Testis (tissue), 2 donors: ENCODE results near the gene LCLAT1.

Source experiments
- POLR2A ChIP-seq: fragments of 450-650 bp; IDR thresholded peaks from one replicate; pipeline ENCODE4 v1.6.1; 2017; ENCODE audit warnings: antibody characterized with exemption, mild to moderate bottlenecking, moderate library complexity
- TF ChIP-seq, protein P1 (sequence below), 3 experiments: fragments of 450-650 bp in 2 of 3; fragments of 200-600 bp in 1 of 3; sonication (generic) in 1 of 3; IDR thresholded peaks; one replicate each; pipeline ENCODE4 v1.5.1; 2016 to 2019; ENCODE audit warnings: antibody characterized with exemption in 3 of 3, mild to moderate bottlenecking in 2 of 3, moderate library complexity in 1 of 3

- TF ChIP-seq, protein P1, sequence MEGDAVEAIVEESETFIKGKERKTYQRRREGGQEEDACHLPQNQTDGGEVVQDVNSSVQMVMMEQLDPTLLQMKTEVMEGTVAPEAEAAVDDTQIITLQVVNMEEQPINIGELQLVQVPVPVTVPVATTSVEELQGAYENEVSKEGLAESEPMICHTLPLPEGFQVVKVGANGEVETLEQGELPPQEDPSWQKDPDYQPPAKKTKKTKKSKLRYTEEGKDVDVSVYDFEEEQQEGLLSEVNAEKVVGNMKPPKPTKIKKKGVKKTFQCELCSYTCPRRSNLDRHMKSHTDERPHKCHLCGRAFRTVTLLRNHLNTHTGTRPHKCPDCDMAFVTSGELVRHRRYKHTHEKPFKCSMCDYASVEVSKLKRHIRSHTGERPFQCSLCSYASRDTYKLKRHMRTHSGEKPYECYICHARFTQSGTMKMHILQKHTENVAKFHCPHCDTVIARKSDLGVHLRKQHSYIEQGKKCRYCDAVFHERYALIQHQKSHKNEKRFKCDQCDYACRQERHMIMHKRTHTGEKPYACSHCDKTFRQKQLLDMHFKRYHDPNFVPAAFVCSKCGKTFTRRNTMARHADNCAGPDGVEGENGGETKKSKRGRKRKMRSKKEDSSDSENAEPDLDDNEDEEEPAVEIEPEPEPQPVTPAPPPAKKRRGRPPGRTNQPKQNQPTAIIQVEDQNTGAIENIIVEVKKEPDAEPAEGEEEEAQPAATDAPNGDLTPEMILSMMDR (IDR thresholded peaks at IDR 0.05), result no peak
- TF ChIP-seq POLR2A, result no peak
These were observed 236.3 kb downstream of the LCLAT1 start for GRCh38 chr2:30683236-30683956.
